Loucy (cell line): ENCODE data around the gene CELF4.

Source experiments
- H2AFZ ChIP-seq: fragments of 200-600 bp; sonication (generic); 2 replicates; pipeline ENCODE4 v1.6.0; 2016; ENCODE audit warnings: antibody characterized with exemption, mild to moderate bottlenecking, low read length, moderate library complexity
- H3F3A ChIP-seq: fragments of 200-600 bp; 2 replicates; pipeline ENCODE4 v1.6.0; 2016; ENCODE audit warnings: antibody characterized with exemption, low read depth, mild to moderate bottlenecking
- H3K27me3 ChIP-seq: fragments of 200-600 bp; sonication (generic); 2 replicates; pipeline ENCODE4 v1.6.1; 2014; ENCODE audit warnings: low read length, mild to moderate bottlenecking; ENCODE audit not compliant: insufficient read depth, poor library complexity, severe bottlenecking
- H3K36me3 ChIP-seq: fragments of 200-600 bp; sonication (generic); 2 replicates; pipeline ENCODE4 v1.6.1; 2016; ENCODE audit warnings: low read length; ENCODE audit not compliant: insufficient read depth
- H3K4me1 ChIP-seq: fragments of 200-600 bp; sonication (generic); 2 replicates; pipeline ENCODE4 v1.5.1; 2014; ENCODE audit warnings: low read length, mild to moderate bottlenecking; ENCODE audit not compliant: insufficient read depth, poor library complexity, severe bottlenecking
- H3K4me2 ChIP-seq: fragments of 200-600 bp; sonication (generic); 2 replicates; pipeline ENCODE4 v1.6.0; 2014; ENCODE audit warnings: antibody characterized with exemption, low read length, low read depth, mild to moderate bottlenecking; ENCODE audit not compliant: poor library complexity, severe bottlenecking
- H3K4me3 ChIP-seq: fragments of 200-600 bp; sonication (generic); 2 replicates; pipeline ENCODE4 v1.5.1; 2014; ENCODE audit warnings: low read length, mild to moderate bottlenecking, mixed read lengths; ENCODE audit not compliant: poor library complexity, severe bottlenecking
- H3K79me2 ChIP-seq: fragments of 200-600 bp; sonication (generic); 2 replicates; pipeline ENCODE4 v1.6.1; 2014; ENCODE audit warnings: low read length; ENCODE audit not compliant: insufficient read depth
- H3K9ac ChIP-seq: fragments of 200-600 bp; sonication (generic); 2 replicates; pipeline ENCODE4 v1.6.0; 2014; ENCODE audit warnings: mild to moderate bottlenecking, low read depth, low read length, moderate library complexity; ENCODE audit not compliant: poor library complexity, severe bottlenecking
- H3K9me2 ChIP-seq: fragments of 200-600 bp; sonication (generic); replicated peaks from 2 replicates; pipeline ENCODE4 v1.6.1; 2016; ENCODE audit warnings: low read depth, low read length, mixed read lengths
- H3K9me3 ChIP-seq: fragments of 200-600 bp; sonication (generic); 2 replicates; pipeline ENCODE4 v1.6.1; 2014; ENCODE audit warnings: mild to moderate bottlenecking, antibody characterized with exemption, low read length, low read depth; ENCODE audit not compliant: insufficient read depth
- H4K20me1 ChIP-seq: fragments of 200-600 bp; sonication (generic); 2 replicates; pipeline ENCODE4 v1.6.0; 2014; ENCODE audit warnings: antibody characterized with exemption, low read length, mild to moderate bottlenecking; ENCODE audit not compliant: insufficient read depth, poor library complexity, severe bottlenecking
- EZH2phosphoT487 ChIP-seq: fragments of 200-600 bp; IDR thresholded peaks from 2 replicates; pipeline ENCODE4 v1.6.1; 2018; ENCODE audit warnings: antibody characterized with exemption, mild to moderate bottlenecking, moderate library complexity, borderline replicate concordance
- TF ChIP-seq, protein P1 (sequence below): fragments of 200-600 bp; sonication (generic); conservative IDR thresholded peaks from 2 replicates; pipeline ENCODE4 v1.5.1; 2014; ENCODE audit warnings: mild to moderate bottlenecking, antibody characterized with exemption, low read length

Gene CELF4

DNA sequence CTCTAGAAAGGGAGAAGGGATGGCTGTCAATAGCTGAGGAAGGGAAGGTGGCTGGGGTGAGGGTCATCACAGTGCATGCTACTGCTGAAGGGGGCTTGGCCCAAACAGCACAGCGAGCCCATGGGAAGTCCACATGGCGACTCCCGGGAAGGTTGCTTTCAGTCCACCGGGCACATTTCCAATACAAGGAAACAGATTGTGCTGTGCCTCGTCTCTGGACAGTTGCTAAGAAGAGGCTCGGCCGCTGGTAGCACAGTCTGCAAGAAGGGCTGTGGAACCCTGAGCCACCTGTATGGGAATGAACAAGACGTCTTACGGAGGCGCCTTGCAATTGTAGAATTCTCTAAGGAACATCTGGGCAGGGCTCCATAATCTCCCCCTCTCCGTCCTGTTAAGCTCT is 123.1 kb downstream of the CELF4 start:
- Histone ChIP-seq H3F3A (no peaks in the 10 kb centered on the region), H3K36me3 (no peaks in the 10 kb centered on the region), H3K9me3 (no peaks in the 10 kb centered on the region; the same call in 1 of the 2 replicates), H3K9ac (no peak overlapping the region), H3K27me3 (no peaks in the 10 kb centered on the region), H4K20me1 (no peaks in the 10 kb centered on the region), H3K4me3 (no peak overlapping the region), H3K4me1 (peaks cover 82% of the 10 kb centered on the region), H2AFZ (no peak overlapping the region), H3K4me2 (no peak overlapping the region), H3K79me2 (no peaks in the 10 kb centered on the region), H3K9me2 (no peaks in the 10 kb centered on the region)
- no peak for TF ChIP-seq EZH2phosphoT487
- TF ChIP-seq, protein P1, sequence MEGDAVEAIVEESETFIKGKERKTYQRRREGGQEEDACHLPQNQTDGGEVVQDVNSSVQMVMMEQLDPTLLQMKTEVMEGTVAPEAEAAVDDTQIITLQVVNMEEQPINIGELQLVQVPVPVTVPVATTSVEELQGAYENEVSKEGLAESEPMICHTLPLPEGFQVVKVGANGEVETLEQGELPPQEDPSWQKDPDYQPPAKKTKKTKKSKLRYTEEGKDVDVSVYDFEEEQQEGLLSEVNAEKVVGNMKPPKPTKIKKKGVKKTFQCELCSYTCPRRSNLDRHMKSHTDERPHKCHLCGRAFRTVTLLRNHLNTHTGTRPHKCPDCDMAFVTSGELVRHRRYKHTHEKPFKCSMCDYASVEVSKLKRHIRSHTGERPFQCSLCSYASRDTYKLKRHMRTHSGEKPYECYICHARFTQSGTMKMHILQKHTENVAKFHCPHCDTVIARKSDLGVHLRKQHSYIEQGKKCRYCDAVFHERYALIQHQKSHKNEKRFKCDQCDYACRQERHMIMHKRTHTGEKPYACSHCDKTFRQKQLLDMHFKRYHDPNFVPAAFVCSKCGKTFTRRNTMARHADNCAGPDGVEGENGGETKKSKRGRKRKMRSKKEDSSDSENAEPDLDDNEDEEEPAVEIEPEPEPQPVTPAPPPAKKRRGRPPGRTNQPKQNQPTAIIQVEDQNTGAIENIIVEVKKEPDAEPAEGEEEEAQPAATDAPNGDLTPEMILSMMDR, result no peak

DNA sequence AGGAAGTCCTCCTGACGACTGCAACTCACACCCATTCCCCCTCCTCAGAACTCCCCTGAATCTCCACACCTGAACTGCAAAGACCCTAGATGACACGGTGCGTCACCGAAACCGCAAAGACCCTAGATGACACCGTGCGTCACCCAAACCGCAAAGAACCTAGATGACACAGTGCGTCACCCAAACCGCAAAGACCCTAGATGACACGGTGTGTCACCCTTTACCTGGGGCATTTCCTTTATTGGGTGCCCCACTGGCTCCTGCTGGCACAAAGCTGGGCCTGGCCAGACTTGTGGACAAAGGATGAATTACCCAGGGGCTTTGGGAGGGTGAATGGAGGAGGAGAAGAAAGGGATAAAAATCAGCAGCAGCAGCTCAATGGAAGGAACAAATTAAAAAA is 123.8 kb downstream of the CELF4 start:
- Histone ChIP-seq H2AFZ (no peak overlapping the region), H3K36me3 (no peaks in the 10 kb centered on the region), H3K9me2 (no peaks in the 10 kb centered on the region), H3K4me3 (no peak overlapping the region), H3K27me3 (no peaks in the 10 kb centered on the region), H3F3A (no peaks in the 10 kb centered on the region), H3K9ac (peak overlapping the region; percentile 29), H3K9me3 (no peaks in the 10 kb centered on the region; the same call in 1 of the 2 replicates), H3K4me2 (peak overlapping the region; percentile 50), H3K79me2 (no peaks in the 10 kb centered on the region), H4K20me1 (no peaks in the 10 kb centered on the region), H3K4me1 (peaks cover 89% of the 10 kb centered on the region)
- no peak for TF ChIP-seq EZH2phosphoT487
- TF ChIP-seq, protein P1, result no peak; the same call in 1 of the 2 replicates

DNA sequence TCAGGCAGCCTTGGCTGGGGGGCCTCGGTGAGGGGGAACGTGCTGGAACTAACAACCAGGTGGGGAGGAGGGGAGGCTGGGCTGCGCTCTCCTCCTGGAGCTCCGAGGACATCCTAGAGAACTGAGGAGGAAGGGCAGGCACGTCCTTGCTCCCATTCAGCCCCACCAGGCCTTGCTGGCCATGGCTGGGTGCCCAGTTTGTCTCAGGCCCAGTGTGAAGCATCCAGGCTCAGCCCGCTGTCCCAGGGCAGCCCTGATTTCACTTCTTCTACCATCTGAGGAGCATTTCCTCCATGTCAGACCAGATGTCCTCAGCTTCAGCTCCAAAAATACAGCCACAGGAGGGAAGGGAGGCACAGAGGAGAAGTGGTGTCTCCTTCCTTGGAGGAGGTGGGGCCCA is 125.4 kb downstream of the CELF4 start:
- Histone ChIP-seq H3K79me2 (no peaks in the 10 kb centered on the region), H4K20me1 (no peaks in the 10 kb centered on the region), H3K36me3 (no peaks in the 10 kb centered on the region), H3K27me3 (no peaks in the 10 kb centered on the region), H2AFZ (no peak overlapping the region), H3K9ac (peak overlapping the region; percentile 50), H3K9me3 (no peaks in the 10 kb centered on the region; the same call in 1 of the 2 replicates), H3K4me3 (no peak overlapping the region), H3K9me2 (no peaks in the 10 kb centered on the region), H3K4me2 (no peak overlapping the region), H3F3A (peaks cover 9% of the 10 kb centered on the region), H3K4me1 (peaks cover 98% of the 10 kb centered on the region)
- no peak for TF ChIP-seq EZH2phosphoT487
- TF ChIP-seq, protein P1, result no peak
